ENCODE results near the gene NUBPL. TPM values are rescaled to one million over a fixed set of nuclear protein-coding genes. Genes with fewer than 3 reads are reported as not detected.
"Not testable (repeated sequence)": the region's sequence is repeated elsewhere in the genome, so short reads cannot be mapped to it uniquely, and the experiment has no call there.

The NUBPL gene
- polyA plus RNA-seq, 10 donors, result 6.5 to 11.3 (median 8.9) TPM

DNA sequence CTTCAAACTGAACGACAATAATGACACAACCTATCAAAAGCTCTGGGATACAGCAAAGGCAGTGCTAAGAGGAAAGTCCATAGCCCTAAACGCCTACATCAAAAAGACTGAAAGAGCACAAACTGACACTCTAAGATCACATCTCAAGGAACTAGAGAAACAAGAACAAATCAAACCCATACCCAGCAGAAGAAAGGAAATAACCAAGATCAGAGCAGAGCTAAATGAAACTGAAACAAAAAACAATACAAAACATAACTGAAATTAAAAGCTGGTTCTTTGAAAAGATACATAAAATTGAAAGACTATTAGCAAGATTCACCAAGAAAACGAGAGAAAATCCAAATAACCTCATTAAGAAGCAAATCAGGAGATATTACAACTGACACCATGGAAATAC is 306.9 kb downstream of the NUBPL start:
- not testable (repeated sequence) for DNase-seq

DNA sequence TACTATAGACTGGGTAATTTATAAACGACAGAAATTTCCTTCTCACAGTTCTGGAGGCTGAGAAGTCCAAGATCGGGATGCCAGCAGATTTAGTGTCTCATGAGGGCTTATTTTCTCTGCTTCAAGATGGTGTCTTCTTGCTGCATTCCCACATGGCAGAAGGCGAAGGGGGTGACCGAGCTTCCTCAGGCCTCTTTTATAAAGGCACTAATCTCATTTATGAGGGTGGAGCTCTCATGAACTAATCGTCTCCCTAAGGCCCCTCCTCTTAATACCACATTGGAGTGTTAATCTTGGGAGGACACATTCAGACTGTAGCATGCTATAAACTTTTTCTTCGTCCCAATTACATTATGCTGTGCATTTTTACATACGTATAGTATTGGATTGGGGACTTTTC is 315.5 kb downstream of the NUBPL start:
- DNase-seq, result no peak

DNA sequence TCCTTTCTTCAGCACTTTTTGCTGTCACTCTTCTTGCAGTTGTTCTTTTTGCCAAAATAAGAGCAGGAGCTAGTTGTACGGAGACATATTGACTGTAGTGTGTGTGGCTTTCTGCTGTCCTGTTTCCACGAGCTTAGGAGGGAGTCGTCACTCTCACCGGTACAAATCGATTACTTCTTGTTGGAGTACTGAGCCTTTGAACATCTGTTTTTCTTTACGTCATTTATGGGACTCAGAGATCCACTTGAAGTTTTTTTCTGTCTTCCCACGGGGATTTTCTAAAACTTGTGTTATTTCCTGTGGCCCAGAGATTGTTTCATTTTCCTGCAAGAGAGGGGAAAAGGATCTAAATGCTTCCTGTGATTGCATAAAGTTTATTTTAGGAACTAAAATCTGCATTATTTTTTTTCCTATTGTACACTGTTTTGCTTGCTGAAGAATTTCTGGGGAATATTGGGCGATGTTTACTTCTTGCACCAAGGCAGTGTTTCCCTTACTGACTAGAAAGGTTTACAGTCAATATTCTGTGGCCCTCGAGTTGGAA is 316.1 kb downstream of the NUBPL start:
- DNase-seq, result peak; percentile 75 to 91 (median 83)

DNA sequence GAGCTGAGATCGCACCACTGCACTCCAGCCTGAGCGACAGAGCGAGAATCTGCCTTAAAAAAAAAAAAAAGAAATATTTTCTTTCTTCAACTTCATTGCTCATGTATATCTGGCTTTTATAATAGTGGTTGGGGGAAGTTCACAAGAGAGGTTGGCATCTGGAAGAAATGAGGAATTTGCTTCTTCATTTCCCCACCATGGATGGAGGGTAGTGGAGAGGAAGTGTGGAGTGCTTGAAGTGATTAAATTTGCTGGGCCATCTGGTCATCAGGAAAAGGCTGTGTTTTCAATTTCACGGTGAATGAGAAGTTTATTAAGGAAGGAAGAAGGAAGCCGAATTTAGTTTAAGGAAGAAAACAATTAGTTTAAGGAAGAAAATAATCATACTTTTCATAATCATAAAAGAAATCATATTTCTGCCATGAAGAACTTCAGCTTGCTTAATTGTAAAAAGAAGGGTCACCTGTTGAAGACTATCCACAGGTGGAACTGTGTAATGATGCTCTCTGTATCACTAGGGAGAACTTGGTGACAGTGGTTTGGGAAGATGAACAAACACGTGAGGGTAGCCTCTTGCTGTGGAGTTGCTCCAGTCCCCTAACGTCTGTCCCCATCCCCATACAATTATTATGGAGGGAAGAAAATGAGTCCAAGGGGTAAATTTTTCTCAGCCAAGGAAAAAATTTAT is 318.6 kb downstream of the NUBPL start:
- peak in 1 of 3 donors; percentile 14 for DNase-seq

DNA sequence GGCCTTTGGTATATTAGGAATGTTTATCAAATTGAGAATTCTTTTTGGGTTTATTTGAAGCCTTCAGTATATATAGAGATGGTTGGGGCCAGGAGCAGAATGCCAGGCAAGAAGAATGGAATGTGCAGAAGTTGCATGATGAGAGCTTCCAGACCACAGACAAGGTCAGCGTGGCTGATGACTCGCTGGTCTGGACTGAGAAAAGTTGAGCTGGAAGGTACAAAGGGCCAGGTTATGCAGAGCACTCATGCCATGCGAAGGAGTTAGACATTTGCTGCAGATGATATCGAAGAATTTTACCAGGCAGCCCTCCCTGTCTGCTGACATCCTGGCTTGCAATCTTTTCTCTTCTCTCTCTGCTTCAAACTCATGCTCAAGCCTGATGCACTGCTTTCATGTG is 319.7 kb downstream of the NUBPL start:
- DNase-seq, result peak in 1 of 3 donors; percentile 83

DNA sequence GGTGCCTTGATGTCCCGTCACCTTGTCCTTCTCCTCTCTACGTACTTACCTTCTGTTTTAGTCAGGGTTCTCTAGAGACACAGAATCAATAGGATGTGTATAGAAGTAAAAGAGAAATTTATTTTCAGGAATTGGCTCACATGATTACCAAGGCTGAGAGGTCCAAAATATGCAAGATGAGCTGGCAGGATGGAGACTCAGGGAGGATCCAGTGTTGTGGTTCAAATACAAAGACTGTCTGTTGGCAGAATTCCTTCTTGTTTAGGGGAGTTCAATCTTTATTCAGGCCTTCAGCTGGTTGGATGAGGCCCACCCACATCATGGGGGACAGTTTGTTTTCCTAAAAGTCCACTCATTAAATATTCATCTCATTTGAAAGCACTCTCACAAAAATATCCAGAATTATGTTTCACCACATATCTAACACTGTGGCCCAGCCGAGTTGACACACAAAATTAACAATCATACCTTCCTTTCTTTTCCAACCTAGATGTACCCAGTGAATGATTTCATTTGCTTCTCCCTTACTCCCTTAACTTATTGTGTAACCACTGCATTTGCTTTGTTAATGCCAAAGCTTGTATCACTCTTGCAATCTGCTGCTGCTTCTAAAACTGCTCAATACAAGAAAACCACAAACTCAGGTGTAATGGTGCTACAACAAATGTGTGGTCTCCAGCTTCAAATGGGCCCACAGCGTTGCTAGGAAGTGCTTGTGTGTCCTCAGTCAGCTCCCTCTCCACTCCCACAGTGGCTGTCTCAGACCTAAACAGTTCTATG is 320.5 kb downstream of the NUBPL start:
- DNase-seq, result peak in 1 of 3 donors; percentile 21

DNA sequence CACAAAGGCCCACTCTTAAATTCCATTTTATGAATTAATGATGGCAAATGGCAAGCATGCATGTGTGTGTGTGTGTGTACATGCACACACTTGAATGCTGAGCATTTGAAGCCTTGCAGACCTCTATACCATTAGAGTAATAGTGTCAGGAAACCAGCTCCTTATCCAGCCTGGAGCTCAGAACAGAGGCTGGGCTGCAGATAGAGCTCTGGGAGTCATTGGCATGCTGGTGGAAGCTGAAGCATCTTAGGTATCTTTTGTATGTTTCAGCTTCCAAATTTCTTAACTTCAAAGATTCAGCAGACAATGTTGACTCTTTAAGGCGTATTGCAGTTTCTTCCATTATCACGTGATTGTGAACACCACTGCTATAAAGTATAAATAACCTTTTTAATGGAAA is 323.0 kb downstream of the NUBPL start:
- no peak for DNase-seq

DNA sequence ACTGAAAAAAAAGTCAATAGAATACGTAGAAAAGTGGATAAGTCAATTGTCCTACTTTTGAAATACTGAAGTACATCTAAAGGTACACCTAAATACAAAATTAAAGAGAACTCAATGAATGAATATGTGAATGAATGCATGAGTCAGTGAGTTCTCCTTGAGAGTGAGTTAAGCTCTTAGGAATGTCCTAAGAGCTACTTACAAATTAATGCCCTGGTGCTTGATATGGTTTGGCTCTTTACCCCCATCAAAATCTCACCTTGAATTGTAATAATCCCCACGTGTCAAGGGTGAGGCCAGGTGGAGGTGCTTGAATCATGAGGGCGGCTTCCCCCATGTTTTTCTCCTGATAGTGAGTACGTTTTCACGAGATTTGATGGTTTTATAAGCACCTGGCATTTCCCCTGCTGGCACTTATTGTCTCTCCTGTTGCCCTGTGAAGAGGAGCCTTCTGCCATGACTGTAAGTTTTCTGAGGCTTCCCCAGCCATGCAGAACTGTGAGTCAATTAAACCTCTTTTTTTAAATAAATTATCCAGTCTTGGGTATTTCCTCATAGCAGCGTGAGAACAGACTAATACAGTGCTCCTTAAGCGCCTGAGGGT is 323.7 kb downstream of the NUBPL start:
- DNase-seq, result no peak

DNA sequence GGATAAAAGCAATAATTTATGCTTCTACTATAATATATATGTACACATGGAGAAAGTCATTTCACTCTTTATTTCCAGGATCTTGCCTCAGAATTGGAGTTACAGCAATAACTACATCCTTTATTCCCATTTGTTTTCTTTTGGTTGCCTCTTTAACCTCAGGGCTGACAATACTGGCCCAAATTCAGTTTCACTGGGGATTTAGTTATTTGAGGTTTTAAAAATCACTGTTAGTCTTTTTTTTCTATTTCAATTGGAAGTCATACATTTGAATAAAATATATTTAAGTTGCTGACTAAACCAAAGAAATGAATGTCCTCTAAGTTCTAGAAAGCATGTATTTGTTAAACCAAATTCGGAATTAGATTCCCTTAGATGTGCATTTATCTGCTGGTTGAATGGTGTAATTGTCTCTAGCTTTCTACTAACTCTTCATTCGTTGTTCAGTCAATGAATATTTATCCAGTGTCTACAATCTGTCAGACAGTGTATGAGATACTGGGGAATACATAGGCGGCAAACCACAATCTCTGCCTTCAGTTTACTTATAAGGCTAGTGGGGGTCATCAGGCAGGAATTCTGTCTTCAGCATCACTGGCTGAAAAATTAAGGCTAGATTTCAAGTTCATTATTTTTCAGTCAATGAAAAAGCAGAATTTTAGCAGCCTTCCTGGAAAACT is 325.1 kb downstream of the NUBPL start:
- DNase-seq, result no peak

DNA sequence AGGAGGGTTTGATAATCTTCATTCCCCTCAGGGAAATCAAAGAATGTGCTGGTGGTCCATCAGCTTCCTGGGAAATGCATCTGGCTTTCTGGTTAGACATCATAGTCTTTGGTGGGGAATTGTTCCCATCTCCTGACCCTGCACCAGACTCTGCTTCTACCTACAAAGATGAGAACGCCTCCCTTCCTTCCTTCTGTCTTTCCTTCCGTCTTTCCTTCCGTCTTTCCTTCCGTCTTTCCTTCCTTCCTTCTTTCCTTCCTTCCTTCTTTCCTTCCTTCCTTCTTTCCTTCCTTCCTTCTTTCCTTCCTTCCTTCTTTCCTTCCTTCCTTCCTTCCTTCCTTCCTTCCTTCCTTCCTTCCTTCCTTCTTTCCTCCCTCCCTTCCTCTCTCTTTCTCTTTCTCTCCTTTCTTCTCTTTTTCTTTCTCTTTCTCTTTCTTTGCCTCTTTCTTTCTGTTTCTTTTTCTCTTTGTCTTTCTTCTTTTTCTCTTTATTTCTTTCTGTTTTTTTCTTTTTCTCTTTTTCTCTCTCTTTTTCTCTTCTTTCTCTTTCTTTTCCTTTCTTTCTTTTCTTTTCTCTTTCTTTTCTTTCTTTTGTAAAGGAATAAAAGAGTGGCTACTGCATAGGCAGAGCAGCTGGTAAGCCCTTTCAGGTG is 326.9 kb downstream of the NUBPL start:
- DNase-seq, result no peak

DNA sequence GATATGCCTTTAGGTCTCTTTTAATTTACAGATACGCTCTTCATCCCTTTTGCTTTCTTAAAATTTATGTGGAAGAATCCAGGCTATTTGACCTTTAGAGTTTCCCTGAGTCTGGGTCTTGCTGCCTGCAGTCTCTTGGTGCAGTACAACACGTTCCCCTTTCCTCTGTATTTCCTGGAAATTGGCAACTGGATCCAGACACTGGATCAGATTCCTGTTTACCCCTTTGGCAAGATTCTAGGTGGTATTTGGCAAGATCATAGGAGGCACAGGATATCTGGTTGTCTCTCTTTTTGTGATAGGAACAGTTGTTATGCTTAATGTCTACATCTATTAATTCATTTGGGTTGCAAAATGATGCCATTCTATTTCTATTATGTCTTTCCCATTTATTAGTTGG is 328.1 kb downstream of the NUBPL start:
- DNase-seq, result no peak

DNA sequence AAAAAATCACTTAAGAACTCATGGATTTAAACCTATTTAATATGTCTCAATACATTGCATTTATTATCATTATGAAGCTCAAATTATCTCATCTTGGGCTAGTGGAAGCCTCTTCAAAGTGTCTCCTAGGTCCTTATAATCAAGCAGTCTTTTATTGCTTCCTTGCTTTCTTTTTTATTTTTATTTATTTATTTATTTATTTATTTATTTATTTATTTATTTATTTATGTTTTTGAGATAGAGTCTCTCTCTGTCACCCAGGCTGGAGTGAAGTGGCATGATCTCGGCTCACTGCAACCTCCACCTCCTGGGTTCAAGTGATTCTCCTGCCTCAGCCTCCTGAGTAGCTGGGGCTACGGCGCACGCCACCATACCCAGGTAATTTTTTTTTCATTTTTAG is 329.0 kb downstream of the NUBPL start:
- not testable (repeated sequence) for DNase-seq

DNA sequence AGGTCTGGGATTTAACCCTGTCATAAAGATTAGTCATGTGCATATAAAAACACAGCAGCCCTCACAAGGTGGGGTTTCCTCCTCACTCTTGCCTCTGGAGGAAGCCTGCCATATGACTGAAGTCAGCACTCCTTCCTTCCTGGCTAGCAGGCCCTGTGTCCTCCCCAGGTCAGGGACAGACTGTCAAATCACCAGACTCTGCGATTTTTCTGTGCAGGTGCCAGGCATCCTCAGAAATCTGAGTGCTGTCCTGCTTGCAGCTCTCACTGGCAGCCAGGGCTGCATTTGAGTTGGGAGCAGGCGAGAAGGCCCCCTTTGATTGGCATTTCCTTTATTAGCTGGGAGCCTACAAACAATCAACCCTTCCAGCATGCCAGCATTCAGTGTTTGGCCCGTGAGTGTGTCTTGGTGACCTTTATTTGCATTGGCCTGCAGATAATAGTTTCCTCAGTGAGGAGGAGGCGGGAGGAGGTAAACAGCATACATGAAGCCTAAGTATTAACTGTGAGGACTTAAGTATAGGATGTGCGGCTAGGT is 332.1 kb downstream of the NUBPL start:
- DNase-seq, result no peak

DNA sequence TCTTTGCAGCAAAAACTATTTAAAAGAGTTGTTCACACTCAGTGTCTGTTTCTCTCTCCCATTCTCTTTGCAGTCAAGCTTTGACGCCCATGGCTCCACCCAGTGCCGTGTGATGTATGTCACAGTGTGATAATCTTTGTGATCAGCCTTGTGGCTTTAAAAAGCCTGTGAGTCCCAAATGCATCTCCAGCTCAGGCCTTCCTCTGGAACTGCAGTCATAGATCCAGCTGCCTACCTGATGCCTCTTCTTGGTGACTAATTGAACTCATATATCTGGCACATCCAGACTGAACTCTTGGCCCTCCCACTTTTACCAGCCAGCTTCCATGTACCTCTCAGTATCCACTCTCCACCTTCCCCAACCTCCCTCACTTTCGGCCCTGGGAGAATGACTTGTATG is 333.1 kb downstream of the NUBPL start:
- no peak for DNase-seq

DNA sequence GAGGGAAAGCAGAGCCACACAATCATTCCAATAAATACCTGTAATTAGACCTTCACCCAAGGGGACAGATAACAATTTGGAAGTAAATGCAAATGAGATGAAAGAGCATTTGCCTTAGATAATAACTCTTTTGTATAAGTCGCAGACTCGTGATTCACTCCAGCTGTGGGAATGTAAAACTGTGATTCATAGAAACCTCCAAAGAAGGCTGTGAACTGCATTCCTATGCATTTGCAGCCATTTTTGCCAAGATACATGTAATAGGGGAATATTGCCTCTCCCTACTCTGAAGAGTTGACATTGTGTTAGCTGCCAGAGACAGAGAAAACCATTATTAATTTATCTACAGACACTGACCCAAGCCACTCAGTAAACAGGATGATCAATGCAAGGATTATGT is 334.0 kb downstream of the NUBPL start:
- DNase-seq, result peak in 2 of 3 donors; percentile 62 to 63

DNA sequence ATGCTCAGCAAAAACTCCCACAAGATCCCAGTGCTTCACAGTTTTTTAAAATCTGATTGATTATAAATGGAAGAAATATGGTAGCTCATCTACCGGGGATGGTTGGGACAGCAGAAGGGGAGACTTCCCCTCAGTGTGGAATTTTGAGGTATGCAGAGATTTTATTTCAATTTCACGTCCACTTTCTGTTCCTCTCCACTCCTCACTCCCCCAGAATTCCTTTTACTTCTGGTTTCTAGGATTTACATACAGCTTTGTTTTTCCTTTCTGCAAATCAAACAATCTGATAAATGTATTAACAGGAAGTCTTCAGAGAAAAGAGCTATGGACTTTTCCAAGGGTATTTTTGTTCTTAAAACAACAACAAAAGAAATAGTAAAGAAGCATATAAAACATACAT is 334.4 kb downstream of the NUBPL start:
- DNase-seq, result peak in 1 of 3 donors; percentile 30

DNA sequence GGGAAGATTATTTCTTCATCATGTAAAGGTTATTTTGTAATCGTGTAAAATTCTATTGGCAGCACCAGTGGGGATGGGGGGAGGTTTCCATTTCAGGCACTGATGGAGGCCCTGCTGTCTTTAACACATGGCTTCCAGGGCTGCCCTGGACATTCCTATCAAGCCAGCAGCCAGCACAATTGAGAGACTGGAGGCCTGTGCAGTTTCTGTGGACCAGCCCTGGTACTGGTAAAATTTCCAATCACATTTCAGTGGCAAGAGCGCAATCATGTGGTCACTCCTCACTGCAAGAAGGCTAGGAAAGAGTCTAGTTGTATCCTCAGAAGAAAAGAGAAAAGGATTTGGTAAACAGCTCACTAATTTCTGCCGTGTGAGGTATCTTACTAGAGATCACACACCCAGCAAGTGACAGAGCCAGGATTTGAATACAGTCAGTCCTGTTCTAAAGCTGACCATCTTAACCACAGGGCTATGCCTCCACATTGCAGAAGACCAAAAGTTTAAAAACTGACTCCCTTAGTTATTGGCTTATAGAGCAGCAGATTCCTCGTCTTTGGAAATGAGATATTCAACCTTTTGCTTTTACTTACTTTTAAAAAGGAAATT is 336.5 kb downstream of the NUBPL start:
- DNase-seq, result no peak

DNA sequence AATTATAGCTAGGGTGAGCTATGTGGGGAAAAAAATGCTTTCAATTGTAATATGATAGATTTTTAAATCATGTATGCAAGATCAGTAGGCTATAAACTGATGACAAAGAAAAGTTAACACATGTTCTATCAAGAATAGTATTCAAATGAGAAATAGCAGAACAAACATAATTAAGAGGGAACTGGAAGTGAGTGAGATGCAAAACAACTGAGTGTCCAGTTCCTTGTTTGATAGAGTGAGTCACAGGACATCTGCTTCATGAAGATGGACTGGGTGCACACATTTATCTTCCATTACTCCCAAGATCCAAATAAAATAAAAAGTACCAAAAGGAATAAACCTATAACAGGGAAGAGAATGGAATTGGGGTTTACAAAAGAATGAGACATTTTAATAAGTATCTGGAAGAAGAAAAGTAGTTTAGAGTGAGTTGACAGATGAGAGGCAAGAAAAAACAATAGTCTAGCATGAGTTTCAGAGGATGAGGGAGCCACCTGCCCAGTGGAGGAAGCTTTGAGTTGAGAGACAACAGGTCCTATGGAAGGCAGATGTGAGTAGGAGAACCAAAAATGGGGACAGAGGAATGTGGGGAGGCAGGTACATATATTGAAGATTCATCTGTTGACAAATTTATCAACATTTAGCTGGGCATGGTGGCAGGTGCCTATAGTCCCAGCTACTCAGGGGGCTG is 337.8 kb downstream of the NUBPL start:
- no peak for DNase-seq

DNA sequence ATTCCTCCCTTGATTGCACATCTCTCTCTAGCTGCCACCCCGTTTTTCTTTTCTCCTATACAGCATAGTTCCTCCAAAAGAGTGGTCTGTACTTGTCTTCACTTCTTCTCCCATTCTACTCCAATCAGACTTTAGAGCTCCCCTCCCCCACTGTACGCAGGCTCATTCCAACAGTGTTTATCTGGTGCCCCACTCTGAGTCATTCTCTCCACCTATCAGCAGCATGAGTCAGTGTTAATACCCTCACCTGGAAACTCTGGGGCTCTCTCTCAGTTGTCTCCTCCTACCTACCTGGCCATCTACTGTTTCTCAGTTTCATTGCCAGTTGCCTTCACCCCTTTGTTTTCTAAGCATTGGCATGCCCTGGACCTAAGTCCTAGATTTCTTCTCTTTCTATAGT is 340.8 kb downstream of the NUBPL start:
- no peak for DNase-seq

DNA sequence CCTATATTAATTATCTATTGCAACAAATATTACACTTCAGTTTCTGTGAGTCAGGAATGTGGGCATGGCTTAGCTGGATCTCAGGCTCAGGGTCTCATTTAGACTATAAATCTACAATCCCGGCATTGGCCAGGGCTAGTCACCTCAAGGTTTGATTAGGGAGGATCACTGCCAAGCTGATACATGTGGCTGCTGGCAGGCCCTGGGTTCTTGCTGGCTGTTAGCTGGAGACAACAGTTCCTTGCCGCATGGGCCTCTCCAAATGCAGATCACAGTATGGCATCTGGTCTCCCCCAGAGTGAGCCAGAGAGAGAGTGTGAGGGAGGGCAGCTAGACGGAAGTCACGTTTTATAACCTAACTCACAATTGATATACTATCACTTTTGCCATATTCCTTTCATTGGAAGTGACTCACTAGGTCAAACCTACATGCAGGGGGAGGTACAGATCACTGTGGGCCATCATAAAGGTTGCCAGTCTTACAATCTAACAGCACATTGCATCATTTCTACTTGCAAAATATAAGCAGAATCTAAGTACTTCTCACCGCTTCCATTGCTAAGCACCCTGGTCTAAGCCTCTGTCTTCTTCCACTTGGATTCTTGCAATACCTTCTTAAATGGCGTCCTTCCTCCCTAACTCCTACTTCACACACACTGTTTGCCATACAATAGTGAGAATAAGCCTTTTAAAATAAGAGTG is 341.9 kb downstream of the NUBPL start:
- DNase-seq, result no peak
